ENCODE results near the gene SMPD3.

SMPD3 gene

DNA sequence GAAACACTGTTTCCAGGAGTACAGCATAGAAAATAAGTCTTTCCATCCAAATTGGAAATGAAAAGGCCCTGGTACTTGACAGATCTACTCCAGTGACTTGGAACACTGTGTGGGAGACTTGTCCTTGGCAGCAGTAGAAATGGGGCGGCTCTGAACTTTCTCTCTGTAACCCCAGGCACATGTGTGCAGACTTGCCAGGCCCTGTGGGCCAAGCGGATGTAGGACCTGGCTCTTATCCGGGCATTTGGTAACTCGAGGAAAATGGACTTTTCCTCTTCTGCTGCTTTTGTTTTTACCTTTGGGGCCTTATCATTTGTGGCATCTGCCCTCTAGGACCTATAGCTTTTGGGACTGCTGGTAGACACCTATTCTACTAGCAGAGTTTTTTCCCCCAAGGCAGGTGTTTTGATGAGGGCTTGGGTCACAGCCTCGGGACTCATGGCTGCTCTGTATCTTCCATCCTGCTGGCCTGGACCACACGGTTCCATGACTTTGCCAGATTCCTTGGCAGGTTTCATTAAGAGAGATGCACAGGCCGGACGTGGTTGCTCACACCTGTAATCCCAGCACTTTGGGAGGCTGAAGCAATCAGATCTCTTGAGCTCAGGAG, 43.5 kb downstream of the SMPD3 start:
- no peak for DNase-seq (ENCODE audit: low read depth in 2 of 2)

- DNase-seq (ENCODE audit: low read depth in 2 of 2), result no peak
Observed at GRCh38 chr16:68403704-68404103, 44.6 kb downstream of the SMPD3 start.

GRCh38 chr16:68403177-68403576, 45.1 kb downstream of the SMPD3 start:
- no peak for DNase-seq (ENCODE audit: low read depth in 2 of 2)

DNA sequence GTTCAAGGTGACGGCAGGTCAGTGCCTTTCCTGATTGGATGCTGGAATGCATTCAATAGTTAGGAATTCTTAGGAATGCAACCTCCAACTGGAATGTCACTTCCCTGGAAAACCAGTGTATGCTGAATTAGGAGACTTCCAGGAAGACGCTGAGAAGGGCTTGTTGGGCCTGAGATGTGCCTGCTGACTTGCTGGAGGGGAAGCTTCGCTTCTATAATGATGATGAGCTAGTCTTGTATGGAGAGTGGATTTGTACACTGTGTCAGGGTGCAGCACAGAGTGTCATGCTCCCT, 45.6 kb downstream of the SMPD3 start:
- DNase-seq (ENCODE audit: low read depth in 2 of 2), result no peak

GRCh38 chr16:68401871-68402747, 46.2 kb downstream of the SMPD3 start:
- peak; percentile 18 to 19 for DNase-seq (ENCODE audit: low read depth in 2 of 2)

DNA sequence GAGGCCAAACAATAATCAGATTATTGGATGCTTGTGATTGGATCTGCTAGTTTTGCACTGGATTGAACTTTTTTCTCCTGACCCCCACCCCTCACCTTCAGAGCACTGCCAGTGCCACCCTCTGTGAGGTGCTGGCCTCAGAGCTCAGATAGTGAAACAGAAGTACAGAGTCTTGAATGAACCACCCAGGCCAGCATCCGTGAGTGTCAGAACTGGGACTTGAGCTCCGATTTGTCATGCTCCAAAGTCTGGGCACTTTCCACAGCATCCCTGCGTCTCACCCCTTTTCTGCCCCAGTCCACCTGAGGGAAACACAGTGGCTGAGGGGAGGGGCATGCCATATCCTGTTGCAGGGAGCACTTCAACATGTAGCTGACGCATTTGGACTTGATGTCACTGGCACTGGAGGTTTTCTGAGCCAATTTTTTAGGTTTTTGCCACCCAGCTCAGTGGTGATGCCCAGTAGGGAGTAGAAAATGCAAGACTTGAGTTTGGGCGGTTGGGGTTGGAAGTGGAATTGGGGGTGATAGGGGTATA, 47.3 kb downstream of the SMPD3 start:
- DNase-seq (ENCODE audit: low read depth in 2 of 2), result no peak

GRCh38 chr16:68400083-68400923, 48.0 kb downstream of the SMPD3 start:
- DNase-seq (ENCODE audit: low read depth in 2 of 2), result no peak

- DNase-seq (ENCODE audit: low read depth in 2 of 2), result no peak
Observed at GRCh38 chr16:68399456-68399855, 48.9 kb downstream of the SMPD3 start.

GRCh38 chr16:68397710-68398201, 50.6 kb downstream of the SMPD3 start:
- no peak for DNase-seq (ENCODE audit: low read depth in 2 of 2)

GRCh38 chr16:68396481-68396880, 51.8 kb downstream of the SMPD3 start:
- DNase-seq (ENCODE audit: low read depth in 2 of 2), result peak in 1 of 2 experiments; percentile 12

DNA sequence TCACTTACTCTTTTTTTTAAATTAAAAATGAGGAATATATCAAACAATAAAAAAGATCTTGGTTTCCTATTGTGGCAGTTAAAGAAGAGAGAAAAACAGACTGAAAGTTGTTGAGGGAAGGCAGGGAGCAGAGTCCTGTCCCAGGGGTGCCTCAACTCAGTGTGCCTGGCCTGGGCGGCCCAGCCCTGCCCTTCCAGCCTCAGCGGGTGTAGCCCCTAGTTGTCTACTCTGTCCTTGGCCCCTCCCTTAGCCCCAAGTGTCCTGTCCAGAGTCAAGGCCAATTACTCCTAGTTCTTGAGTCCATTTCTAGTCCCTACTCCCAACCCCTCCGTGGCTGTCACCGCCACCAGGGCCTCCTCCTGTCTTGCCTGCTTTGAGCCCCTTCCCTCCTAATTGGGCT, 52.5 kb downstream of the SMPD3 start:
- DNase-seq (ENCODE audit: low read depth in 2 of 2), result no peak

DNA sequence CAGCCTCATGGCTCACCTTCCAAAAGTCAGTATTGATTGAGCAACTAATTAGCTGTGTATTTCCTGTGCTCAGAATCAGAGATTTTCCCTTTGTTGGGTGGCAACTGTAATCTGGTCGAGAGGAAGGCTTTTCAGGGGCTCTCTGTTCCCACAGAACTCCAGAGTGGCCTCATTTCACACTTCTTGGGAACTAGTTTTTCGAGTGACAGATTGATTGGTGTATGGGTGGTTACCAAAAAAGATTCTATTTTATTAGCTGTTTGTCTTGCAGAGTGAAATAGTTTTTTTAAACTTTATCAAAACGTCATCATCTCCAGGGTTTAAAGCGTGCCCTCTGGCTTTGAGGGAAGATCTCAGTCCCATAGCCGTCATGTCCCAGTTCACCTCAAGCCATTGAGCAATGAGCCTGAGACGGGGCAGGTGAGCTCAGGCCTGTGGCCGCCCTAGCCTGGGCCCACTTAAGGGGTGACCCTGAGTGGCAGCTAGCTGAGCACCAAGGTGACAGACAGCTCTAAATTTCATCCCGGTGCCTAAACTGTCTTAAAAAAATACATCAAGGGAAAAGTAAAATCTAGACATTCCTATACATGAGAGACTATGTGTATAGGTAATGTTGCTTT, 53.0 kb downstream of the SMPD3 start:
- no peak for DNase-seq (ENCODE audit: low read depth in 2 of 2)

GRCh38 chr16:68393333-68393732, 55.0 kb downstream of the SMPD3 start:
- no peak for DNase-seq (ENCODE audit: low read depth in 2 of 2)

- no peak for DNase-seq (ENCODE audit: low read depth in 2 of 2)
Observed at GRCh38 chr16:68389750-68390371, 58.4 kb downstream of the SMPD3 start.

DNA sequence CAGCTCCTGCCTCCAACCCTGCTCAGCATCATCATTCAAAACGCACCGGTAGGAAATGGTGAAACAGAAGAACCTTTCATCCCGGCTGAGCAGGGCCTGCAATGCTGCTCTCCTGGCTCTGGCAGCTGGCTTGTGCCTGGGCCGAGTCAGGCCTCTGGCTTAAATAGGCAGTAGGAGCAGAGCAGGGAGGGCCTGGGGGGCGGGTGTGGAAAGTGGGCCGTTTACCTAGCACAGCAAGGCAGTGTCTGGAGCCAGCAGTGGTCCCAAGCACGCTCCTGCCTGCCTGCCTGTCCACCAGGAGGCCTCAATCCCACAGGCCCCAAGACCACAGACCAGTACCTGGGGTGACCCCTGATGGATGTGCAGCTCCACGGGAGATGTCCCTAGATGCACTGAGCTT, 59.3 kb downstream of the SMPD3 start:
- DNase-seq (ENCODE audit: low read depth in 2 of 2), result no peak

- DNase-seq (ENCODE audit: low read depth in 2 of 2), result no peak
Observed at GRCh38 chr16:68388124-68388523, 60.2 kb downstream of the SMPD3 start.

- no peak for DNase-seq (ENCODE audit: low read depth in 2 of 2)
Observed at GRCh38 chr16:68387301-68387700, 61.0 kb downstream of the SMPD3 start.

DNA sequence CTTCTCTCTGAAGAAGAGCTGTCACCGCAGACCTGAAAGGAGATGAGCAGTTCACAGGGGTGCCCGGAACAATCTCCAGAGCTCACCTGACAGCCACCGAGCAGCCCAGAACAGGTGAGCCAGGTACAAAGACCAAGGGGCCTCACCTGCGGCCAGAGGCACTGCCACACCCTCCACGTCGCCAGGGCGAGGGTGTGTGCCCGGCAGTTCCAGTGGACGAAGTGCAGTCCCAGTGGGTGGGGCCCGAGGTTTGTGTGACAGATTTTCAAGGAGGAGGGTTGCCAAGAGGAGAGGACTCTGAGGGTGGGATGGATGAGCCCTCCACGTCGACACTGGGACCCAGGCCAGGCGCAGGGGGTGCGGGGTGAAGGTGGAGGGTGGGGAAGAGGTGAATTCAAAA, 61.7 kb downstream of the SMPD3 start:
- DNase-seq (ENCODE audit: low read depth in 2 of 2), result no peak

- DNase-seq (ENCODE audit: low read depth in 2 of 2), result no peak
Observed at GRCh38 chr16:68385371-68385770, 62.9 kb downstream of the SMPD3 start.

GRCh38 chr16:68384288-68385161, 63.8 kb downstream of the SMPD3 start:
- no peak for DNase-seq (ENCODE audit: low read depth in 2 of 2)
